GM18870 (cell line): ENCODE measurements around the gene LDB2.

Source experiments
- ATAC-seq: cut with Tn5 transposase; IDR thresholded peaks from one replicate; pipeline ENCODE4 v1.9.1; 2021; ENCODE audit warnings: moderate library complexity; ENCODE audit not compliant: unreplicated experiment

Gene LDB2

GRCh38 chr4:16516796-16517439, 381.5 kb downstream of the LDB2 start:
- ATAC-seq: no peak

- no peak for ATAC-seq
Measured at GRCh38 chr4:16513876-16514275, 384.6 kb downstream of the LDB2 start.

GRCh38 chr4:16508968-16509367, 389.5 kb downstream of the LDB2 start:
- ATAC-seq: no peak

GRCh38 chr4:16505726-16506125, 392.7 kb downstream of the LDB2 start:
- ATAC-seq: no peak

- no peak for ATAC-seq
Measured at GRCh38 chr4:16505267-16505666, 393.2 kb downstream of the LDB2 start.

GRCh38 chr4:16503421-16504100, 394.9 kb downstream of the LDB2 start:
- no peak for ATAC-seq

- ATAC-seq: no peak
Measured at GRCh38 chr4:16498978-16499377, 399.5 kb downstream of the LDB2 start.

GRCh38 chr4:16496501-16496900, 401.9 kb downstream of the LDB2 start:
- ATAC-seq: no peak

- no peak for ATAC-seq
Measured at GRCh38 chr4:16492872-16493271, 405.6 kb downstream of the LDB2 start.

GRCh38 chr4:16489226-16489625, 409.2 kb downstream of the LDB2 start:
- no peak for ATAC-seq

- no peak for ATAC-seq
Measured at GRCh38 chr4:16488084-16488483, 410.4 kb downstream of the LDB2 start.

GRCh38 chr4:16484711-16485110, 413.7 kb downstream of the LDB2 start:
- ATAC-seq: no peak

- no peak for ATAC-seq
Measured at GRCh38 chr4:16483540-16483939, 414.9 kb downstream of the LDB2 start.

- no peak for ATAC-seq
Measured at GRCh38 chr4:16480011-16480410, 418.4 kb downstream of the LDB2 start.

- ATAC-seq: no peak
Measured at GRCh38 chr4:16472537-16472936, 425.9 kb downstream of the LDB2 start.

GRCh38 chr4:16467061-16467460, 431.4 kb downstream of the LDB2 start:
- ATAC-seq: no peak

GRCh38 chr4:16466581-16466980, 431.9 kb downstream of the LDB2 start:
- no peak for ATAC-seq

- ATAC-seq: no peak
Measured at GRCh38 chr4:16464651-16465050, 433.8 kb downstream of the LDB2 start.

GRCh38 chr4:16462656-16463055, 435.8 kb downstream of the LDB2 start:
- no peak for ATAC-seq

GRCh38 chr4:16461362-16461761, 437.1 kb downstream of the LDB2 start:
- ATAC-seq: no peak

- no peak for ATAC-seq
Measured at GRCh38 chr4:16457944-16458343, 440.5 kb downstream of the LDB2 start.
